GM18868 (cell line): ENCODE measurements around the gene CCDC40.

Experiments used
- ATAC-seq: cut with Tn5 transposase; IDR thresholded peaks from one replicate; pipeline ENCODE4 v1.9.1; 2021; ENCODE audit warnings: mild to moderate bottlenecking, moderate library complexity; ENCODE audit not compliant: unreplicated experiment

Gene CCDC40

DNA sequence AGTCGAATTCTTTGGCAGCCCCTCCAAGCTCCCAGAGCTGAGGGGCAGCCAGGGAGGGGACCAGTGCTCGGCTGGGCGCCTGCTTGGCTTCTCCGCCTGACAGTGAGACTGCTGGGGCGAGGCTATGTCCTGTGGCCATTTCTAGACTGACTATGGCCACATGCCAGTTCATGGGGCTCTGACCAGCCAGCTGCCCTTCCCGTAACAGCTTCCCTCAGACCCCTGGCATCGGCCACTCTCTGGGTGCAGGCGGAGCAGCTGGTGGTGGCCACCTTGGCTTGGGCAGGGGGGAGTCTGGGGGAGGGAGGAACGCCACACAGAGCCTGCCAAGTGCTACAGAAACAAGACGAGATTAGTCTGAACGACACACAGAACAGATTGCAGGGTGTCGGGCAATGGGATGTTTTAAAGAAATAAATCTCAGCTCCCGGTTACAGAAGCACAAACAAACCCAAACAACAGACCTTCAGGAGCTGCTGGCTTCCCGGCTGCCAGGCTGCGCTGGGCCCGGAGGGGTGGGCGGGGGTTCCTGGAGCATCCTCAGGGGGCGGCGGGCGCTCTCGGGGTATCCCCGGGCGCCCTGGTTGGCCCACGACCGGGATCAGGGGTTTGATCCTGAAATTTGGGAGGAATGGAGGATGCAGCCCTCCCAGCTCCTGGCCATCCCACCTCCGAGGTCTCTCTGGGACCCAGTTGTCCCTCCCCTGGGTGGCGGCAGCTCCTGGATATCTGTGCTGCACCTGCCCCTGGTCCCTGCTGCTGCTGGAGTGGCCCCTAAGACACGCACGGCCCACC is 35.3 kb upstream of the CCDC40 start:
- no peak for ATAC-seq

DNA sequence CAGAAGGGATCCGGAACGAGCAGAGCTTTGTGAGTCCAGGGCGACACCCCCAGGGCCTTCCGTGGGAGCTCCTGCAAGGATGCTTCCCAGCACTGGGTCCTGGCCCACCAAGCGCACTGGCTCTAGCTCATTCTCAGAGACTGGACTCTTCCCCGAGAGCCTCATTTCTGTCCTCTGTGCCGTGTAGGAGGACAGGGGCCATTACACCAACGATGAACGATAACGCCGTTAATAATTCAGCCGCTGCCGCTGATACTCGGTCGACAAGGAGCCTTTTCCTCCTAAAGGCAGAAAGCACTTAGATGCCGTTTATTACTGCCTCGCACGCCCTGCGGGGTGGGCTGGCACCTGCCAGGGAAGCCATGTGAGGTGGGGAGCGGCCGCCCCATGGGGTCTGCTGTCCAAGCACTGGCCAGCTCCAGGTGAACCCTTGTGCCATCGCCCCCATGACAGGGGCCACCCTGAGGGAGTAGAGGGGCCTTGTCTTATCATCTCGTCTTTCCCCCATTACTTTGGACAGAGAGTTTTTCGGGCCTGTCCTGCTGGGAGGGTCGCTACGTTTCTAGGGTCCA is 34.3 kb upstream of the CCDC40 start:
- no peak for ATAC-seq

DNA sequence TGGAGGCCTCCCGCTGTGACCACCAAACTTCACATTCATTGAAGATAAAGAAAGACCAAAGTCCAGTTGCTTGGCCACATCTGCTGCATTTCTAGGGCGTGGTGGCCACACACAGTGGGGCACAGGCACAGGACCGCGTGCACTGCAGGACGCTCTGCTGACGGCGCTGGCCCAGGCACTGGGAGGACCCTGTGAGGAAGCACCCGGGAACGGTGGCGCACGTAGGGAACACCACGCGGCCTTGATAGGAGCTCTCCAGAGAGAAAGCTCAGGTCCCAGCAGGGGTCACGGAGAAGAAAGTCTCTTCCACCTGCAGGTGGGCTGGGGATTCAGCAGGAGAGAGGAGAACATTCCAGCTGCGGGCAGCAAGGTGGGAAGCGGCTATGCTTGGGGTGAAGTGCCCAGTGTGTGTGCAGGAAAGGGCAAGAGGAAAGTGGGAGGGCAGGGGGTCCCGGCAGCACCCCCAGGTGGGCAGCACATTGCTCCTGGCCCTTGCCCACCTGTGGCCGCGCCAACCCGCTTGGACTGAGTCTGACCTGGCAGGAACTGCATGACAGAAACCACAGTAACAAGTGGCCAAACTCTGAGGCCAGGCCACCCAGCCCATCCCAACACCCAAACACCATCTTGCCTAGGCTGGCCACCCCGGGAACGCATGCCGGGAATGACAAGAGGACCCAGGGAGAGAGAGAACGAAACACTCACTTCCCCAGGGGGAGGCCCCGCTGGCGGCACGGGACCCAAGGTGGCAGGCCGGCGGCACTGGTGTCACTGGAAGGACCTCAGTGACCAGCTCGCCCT is 33.6 kb upstream of the CCDC40 start:
- ATAC-seq: no peak

DNA sequence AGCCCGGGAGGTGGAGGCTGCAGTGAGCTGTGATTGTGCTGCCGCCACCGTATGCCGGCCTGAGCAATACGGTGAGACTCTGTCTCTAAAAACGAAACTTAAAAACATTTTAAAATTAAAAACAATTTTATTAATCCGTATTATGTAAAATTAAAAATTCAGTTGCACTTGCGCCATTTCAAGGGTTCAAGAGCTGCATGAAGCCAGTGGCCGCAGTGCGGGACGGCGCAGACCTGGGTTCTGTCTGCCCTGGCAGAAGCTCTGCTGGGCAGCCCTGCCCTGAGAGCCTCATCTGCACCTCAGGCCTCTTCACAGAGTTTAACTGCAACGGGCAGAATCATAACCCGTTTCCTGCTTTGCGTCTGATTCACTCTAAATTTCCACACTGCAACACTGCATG is 32.5 kb upstream of the CCDC40 start:
- ATAC-seq: no peak

DNA sequence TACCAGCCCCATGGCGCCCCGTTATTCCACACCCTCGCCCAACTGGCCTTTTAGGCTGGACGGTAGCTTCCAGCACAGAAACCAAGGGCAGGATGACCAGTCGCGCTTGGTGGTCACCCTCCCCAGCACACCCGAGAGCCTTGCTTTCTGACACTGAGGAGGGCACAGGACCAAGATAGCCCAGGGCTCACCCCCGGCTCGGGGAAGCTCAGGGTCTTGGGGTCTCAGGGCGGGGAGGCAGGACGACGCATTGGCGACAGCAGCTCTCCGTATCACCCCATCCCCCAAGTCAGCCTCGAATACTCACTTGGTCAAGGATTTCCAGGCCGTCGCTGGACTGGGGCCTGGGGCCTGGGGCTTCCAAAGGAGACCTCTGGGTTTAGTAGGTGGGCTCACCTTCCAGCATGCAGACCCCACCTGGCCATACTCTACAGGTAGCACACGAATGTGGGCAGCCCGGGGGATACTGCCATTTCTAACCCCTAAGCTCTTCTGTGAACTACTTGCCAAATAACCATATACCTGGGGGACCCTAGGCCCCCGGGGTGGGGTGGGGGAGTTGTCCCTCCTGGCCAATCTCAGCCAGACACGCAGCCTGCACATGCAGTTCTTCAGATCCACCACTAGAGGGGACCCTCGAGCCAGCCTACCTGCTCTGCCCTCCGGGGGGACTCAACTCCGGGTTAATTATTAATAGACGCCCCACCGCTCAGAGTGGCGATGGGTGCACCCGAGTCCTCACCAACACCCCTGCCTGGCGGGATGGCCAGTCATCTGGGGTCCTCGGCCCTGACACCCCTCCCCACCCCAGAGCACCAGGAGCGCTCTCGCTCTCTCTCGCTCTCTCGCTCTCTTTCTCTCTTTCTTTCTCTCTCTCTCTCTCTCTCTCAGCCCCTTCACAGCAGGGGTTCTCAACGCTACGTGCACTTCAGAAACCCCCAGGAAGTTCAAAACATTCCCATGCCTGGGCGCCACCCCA is 30.8 kb upstream of the CCDC40 start:
- no peak for ATAC-seq

DNA sequence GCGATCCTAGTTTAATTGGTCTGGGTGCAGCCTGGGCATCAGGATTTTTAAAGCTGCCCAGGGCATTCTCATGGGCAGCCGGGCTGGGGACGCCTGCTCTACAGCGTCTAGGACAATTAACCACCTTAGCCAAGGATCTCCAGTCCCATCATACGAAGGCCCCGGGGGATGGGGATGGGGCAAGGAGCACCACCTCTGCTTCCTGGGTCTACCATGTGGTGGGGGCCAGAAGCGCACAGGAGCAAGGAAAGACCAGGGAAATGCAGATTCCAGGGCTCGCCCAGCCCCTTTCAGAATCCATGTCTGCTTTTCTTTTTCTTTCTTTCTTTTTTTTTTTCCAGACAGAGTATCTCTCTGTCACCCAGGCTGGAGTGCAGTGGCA is 30.1 kb upstream of the CCDC40 start:
- ATAC-seq: no peak

DNA sequence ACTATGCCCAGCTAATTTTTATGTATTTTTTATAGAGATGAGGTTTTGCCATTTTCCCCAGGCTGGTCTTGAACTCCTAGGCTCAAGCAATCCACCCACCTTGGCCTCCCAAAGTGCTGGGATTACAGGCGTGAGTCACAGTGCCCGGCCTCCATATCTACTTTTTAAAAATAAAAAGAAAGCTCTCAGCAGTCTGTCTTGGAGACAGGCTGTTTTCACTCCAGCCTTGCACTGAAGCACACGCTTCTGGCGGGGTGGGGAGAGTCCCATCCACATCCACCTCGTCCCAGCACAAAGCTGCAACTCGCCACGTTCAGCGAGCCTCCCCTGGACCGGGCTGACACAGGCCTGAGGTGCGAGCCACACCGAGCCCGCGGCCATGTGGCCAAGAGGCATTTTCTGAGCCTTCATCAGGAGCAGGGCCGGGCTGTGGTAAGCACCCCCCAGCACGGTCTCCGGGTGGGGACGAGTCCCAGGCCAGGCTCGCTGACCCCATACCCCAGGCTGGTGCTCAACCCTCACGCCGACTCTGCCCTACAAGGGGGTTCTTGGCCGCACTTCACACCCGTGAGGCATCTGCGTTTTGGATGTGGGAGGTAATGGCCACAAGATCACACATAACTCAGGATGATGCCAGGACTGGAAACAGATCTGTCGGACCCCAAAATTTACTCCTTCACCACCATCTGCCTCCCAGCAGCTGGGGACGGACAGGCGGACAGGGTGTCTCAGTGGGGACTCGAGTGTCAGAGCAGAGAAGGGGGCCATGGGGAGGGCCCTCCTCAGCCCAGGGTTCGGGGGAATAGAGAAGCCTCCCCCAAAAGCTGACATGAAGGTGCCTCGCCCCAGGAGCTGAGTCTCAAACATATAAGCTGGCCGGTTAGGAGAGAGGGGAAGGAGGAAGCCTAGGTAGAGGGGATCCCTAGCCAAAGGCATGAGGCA is 29.4 kb upstream of the CCDC40 start:
- ATAC-seq: no peak

DNA sequence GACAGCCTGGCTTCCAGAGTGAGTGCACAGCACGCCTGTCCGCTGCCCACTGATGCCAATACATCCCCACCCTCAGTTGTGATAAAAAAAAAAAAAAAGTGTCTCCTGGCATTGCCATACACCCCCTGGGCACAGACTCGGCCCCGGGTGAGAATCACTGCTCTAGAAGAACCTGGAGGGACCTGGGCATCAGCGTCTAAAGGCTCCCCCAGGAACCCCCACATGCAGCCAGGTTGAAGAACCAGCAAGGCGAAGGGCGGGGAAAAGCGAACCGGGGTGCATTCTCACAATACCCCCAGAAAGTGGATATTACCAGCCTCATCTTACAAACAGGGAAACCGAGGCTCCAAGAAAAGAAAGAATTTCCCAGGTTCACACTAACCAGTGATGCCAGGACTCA is 28.5 kb upstream of the CCDC40 start:
- ATAC-seq: no peak

DNA sequence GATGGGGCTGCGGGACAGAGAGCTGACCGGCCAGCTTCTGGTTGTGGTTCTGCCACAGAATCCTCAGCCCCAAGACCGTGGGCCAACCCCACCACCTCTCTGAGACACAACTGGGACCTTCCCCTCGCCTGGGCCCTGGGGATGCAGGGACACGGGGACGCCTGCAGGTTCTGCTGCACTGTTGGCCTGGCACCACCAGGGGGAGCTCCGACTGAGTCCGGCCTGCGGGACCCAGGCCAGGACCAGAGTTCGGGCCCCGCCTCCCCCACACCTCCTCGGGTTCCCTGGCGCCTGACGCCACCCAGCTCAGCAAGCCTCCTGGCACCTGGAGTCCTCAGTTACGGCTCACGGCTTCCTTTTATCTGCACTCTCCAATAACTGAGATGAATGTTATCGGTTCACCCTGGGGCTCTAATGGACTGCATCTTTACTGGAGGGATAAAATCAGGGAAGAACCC is 28.0 kb upstream of the CCDC40 start:
- ATAC-seq: no peak

DNA sequence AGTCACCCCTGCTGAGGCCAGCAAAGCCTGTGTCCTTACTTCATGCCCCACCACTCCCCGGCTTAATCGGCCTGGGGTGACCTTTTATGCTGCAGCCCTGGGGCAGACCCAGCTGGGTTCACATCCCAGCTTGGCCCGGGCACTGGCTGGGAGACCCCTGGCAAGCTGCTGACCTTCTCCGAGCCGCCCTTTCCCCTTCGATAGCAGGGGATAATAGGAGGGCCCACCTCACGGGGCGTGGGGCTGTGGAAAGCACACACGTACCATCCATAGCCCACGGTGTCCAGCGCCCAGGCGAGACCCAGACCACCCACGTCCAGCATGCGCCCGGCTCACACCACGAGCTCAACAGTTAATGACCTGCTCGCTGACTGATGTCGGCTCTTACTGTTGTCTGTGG is 27.6 kb upstream of the CCDC40 start:
- no peak for ATAC-seq

DNA sequence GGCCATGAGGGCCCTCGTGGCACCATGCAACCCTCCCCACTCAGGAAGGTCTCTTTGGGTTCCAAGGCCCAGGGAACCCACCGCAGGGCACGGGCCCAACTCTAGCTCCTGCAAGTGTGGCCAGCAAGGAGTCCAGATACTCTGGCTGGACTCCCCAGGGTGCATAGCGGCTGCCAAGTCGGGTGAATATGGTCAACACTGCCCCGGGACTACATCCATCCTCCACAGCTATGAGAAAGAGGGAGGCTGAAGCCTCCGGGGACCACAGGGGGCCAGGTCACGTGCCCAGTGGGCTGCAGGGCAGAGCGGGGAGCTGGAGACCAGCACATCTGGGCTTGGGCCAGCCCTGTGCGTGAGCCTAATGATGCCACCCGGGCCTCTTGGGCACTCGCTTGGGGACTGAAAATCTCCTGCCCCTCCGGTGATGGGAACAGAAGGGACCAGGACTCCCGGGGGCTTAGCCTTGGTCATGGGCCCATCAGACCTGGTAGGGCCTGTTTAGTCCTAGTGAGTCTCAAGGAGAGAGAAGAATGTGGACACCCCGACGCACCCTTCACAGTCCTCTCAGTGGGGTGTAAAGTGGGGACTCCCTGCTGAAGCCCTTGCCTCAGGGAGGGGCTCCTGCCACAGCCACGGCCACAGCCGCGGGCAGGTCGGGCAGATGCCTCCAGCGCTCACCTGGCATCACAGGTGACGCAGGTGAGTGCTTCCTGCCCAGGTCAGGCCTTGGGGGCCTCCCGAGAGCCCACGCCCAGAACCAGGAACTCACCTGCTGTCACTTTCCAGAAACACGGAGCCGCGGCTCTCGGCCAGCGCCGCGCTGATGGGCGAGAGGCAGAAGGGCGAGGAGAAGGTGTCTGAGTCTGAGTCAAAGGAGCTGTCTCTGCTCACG is 26.8 kb upstream of the CCDC40 start:
- no peak for ATAC-seq

DNA sequence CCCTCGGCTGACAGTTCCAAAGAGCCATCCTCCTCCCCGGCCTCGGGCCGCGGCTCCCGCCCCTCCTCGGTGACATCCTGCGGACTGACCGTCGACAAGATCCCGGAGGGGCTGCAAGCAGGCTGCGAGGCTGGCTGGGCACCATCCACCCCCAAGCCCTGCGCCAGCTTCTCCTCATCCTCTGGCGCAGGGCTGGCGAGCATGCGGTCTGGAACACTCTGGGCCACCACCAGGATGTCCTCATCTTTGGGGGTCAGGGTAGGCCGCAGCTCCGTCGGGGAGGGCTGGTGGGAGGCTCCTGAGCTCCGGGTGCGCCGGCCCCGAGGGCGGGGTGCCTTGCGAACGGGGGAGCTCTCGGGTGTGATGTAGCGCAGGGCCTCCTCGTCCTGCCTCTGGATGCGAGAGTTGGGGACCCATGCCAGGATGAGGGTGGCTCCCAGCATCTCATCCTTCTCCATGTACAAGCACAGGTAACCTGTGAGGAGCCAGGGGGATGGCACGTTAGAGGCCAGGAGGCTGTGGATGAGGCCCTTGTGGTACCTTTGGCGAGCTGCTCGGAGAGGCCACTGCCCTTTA is 26.1 kb upstream of the CCDC40 start:
- no peak for ATAC-seq

DNA sequence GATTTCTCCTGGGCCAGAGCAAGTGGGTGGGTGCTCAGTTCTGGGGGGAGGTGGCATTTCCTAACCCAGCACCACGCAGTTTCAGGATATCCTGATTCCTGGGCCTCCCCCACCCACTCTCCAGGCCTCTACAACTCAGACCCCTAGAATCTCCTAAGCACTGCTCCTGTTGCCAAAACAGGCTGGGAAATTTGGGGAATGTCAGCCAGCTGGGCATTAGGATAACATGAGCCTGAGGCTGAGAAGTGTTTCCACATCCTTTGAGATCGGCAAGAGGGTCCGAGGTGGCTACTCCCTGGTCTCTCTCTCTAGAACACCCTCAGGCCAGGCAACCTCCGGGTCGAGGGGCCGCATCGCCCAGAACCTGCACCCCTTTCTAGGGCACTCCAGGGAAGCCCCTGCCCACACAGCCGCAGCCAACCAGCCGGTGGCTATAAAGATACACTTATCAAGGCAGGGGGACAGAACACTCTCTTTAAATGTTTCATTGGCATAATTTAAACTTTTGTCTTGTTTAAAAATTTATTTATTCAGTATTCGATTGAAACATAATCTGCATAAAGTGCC is 24.4 kb upstream of the CCDC40 start:
- ATAC-seq: no peak

DNA sequence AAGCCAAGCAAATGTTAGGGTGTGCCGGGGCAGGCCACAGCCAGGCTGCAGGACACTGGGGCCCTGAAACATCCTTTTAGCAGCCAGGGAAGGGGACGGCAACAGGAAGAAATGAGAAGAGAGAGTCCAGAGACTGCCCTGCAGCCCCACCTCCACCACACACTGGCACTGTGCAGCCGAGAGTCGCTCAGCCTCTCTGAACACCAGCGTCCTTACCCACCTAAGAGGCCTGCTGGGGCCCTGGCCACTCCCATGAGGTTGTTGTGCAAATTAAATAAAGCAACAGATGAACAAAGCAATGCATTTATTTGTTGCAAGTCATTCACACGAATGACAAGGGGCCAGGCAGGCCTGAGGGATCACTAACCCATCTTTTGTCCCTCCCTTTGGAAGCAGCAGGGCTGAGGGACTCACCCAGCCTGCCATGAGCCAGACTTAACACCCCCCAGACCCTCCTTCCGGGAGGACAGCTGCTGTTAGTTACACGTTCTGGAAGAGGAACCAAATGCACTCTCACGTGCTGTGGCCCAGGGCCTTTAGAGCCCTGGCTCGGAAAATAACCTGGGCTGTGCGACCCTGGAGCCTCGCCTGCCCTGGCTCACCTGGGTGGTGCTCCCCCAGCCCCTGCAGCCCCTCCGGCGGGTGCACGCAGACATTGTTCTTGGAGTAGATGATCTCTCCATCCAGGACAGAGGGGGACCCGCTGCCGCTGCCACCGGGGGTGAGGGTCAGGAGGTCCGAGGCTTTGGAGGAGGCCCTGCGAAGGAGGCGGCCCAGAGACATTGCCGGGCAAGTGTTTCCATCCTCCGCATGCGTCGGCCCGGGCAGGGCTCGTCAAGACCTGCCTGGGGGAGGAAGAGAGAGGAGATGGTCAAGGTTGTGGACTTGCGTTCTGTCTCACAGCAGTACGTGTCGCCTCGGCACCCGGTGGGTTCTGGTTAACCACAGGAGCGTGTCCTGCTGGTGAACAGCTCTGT is 23.4 kb upstream of the CCDC40 start:
- ATAC-seq: no peak

DNA sequence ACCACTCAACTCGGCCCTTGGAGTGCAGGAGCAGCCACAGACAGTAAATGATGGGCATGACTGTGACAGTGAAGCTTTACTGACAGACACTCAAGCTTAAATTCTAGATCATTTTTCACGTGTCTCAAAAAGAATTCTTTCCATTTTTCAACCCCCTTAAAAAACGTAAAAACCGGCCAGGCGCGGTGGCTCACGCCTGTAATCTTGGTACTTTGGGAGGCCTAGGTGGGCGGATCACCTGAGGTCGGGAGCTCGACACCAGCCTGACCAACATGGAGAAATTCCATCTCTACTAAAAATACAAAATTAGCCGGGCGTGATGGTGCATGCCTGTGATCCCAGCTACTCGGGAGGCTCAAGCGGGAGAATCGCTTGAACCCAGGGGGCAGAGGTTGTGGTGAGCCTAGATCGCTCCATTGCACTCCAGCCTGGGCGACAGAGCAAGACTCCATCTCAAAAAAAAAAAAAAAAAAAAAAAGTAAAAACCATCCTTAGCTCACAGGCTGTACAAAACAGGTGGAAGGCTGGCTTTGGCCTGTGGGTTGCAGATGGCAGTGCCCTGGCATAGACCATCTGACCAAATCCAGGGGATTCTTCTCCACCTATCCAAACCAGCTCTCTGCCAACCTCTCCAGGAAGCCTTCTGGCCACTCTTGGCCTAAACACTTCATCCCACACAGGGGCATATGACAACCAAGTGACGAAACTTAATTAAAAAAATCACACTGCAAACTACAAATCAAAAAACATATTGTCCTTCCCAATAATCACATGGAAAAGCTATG is 19.0 kb upstream of the CCDC40 start:
- no peak for ATAC-seq
